Gastroesophageal sphincter (tissue), 3 donors: ENCODE measurements around the gene ALDH1L1.

Source experiments
- CTCF ChIP-seq, 4 experiments: fragments of 200-600 bp in 2 of 4; fragments of 450-650 bp in 2 of 4; sonication (generic) in 1 of 4; IDR thresholded peaks; one replicate each; pipeline ENCODE4 v1.5.1; 2017 to 2019; ENCODE audit warnings: antibody characterized with exemption in 4 of 4, mild to moderate bottlenecking in 2 of 4, moderate library complexity in 2 of 4
- EP300 ChIP-seq: sonication (generic); formaldehyde crosslinking; IDR thresholded peaks from one replicate; pipeline ENCODE4 v1.6.1; 2017; ENCODE audit warnings: antibody characterized with exemption, mild to moderate bottlenecking
- POLR2AphosphoS5 ChIP-seq: sonication (generic); formaldehyde crosslinking; IDR thresholded peaks from one replicate; pipeline ENCODE4 v1.6.1; 2017; ENCODE audit warnings: antibody characterized with exemption

- no peak for TF ChIP-seq CTCF (IDR thresholded peaks at IDR 0.05)
- no peak for TF ChIP-seq EP300
- TF ChIP-seq POLR2AphosphoS5: no peak
Measured at GRCh38 chr3:126082362-126083137, 97.8 kb downstream of the ALDH1L1 start.
